K562 (cell line): ENCODE measurements around the gene ZNF343. TPM values are rescaled to one million over a fixed set of nuclear protein-coding genes. Genes with fewer than 3 reads are reported as not detected.

Experiments
- ATAC-seq: fragments of 200-7000 bp; cut with Tn5 transposase; 3 replicates; pipeline ENCODE4 v1.9.1; 2020; ENCODE audit warnings: moderate library complexity
- BruUV-seq: library from RNA; stranded (reverse); fragments of 400-500 nt; replicated peaks from 2 replicates; lab custom pipeline; 2021; lab: Mats Ljungman, UMichigan
- CTCF ChIA-PET: fragments of 300-600 bp; formaldehyde crosslinking; extraction: SDS; loops from one replicate; lab custom pipeline; 2021; ENCODE audit warnings: low intra/inter-chr PET ratio; lab: Yijun Ruan, JAX
- POLR2A ChIA-PET: fragments of 300-600, 350-650 bp; sonication (Branson Sonifier 250); formaldehyde crosslinking; extraction: SDS; loops from one replicate; lab custom pipeline; 2021; ENCODE audit warnings: antibody characterized with exemption, inconsistent platforms; lab: Yijun Ruan, JAX
- DNase-seq, 4 experiments: peaks; one replicate each; pipeline versions ENCODE4 v3.0.0 to v3.0.0-alpha.2; 2011 to 2018; ENCODE audit warnings: low spot score in 3 of 4, mixed read lengths in 3 of 4; ENCODE audit errors: extremely low read depth in 1 of 4
- FAIRE-seq: peaks from 2 replicates; lab custom pipeline; 2011; peaks lifted over from hg19 to GRCh38; lab: Jason Lieb, UNC
- H2AFZ ChIP-seq: 2 replicates; pipeline ENCODE4 v1.6.0; 2011; ENCODE audit warnings: low read depth, low read length, control low read depth, inconsistent platforms
- H3K27ac ChIP-seq: fragments of 200-600 bp; 3 replicates; pipeline ENCODE4 v1.8.0; 2011; ENCODE audit warnings: low read depth, mild to moderate bottlenecking, control low read depth, inconsistent platforms, low read length, moderate library complexity, mixed read lengths; ENCODE audit errors: extremely low read depth
- H3K27me3 ChIP-seq, 2 experiments: fragments of 300-600 bp in 1 of 2; 2 replicates in 1 of 2; 3 replicates in 1 of 2; pipeline versions ENCODE4 v1.6.0 to v1.8.0; 2011; ENCODE audit warnings: inconsistent platforms in 2 of 2, low read length in 2 of 2, mild to moderate bottlenecking in 1 of 2, mixed read lengths in 1 of 2, moderate library complexity in 1 of 2; ENCODE audit not compliant: control insufficient read depth in 2 of 2, insufficient read depth in 2 of 2
- H3K36me3 ChIP-seq: fragments of 300-600 bp; 3 replicates; pipeline ENCODE4 v1.8.0; 2011; ENCODE audit warnings: mild to moderate bottlenecking, low read length, inconsistent platforms; ENCODE audit not compliant: control insufficient read depth, insufficient read depth
- H3K4me1 ChIP-seq, 2 experiments: fragments of 200-600 bp in 1 of 2; replicated peaks in 1 of 2; 2 replicates in 1 of 2; 3 replicates in 1 of 2; pipeline versions ENCODE4 v1.5.1 to v1.8.0; 2011; ENCODE audit warnings: inconsistent platforms in 2 of 2, low read length in 2 of 2, mild to moderate bottlenecking in 1 of 2, mixed read lengths in 1 of 2, moderate library complexity in 1 of 2; ENCODE audit not compliant: control insufficient read depth in 2 of 2, insufficient read depth in 2 of 2
- H3K4me2 ChIP-seq: 2 replicates; pipeline ENCODE4 v1.6.1; 2011; ENCODE audit warnings: low read length, control low read depth, inconsistent platforms, mixed read lengths; ENCODE audit not compliant: insufficient read depth
- H3K4me3 ChIP-seq: fragments of 200-600 bp; sonication (generic), shearing (Covaris generic); 2 replicates; pipeline ENCODE4 v1.5.1; 2016; ENCODE audit warnings: control low read depth, inconsistent platforms
- H3K79me2 ChIP-seq: fragments of 200-600 bp; 3 replicates; pipeline ENCODE4 v1.8.0; 2011; ENCODE audit warnings: low read length, inconsistent platforms; ENCODE audit not compliant: control insufficient read depth, insufficient read depth
- H3K9ac ChIP-seq, 2 experiments: 2 replicates each; pipeline versions ENCODE4 v1.6.0 to v1.6.1; 2011; ENCODE audit warnings: low read depth in 2 of 2, low read length in 2 of 2, control low read depth in 1 of 2, inconsistent platforms in 1 of 2, mild to moderate bottlenecking in 1 of 2, mixed read lengths in 1 of 2; ENCODE audit not compliant: insufficient read depth in 1 of 2
- H3K9me1 ChIP-seq: one replicate; pipeline ENCODE4 v1.6.0; 2011; ENCODE audit warnings: inconsistent platforms, mild to moderate bottlenecking, low read length, moderate library complexity; ENCODE audit not compliant: control insufficient read depth, insufficient read depth
- H3K9me3 ChIP-seq: replicated peaks from 2 replicates; pipeline ENCODE4 v1.5.1; 2011; ENCODE audit warnings: low read depth, low read length, inconsistent platforms; ENCODE audit not compliant: control insufficient read depth, insufficient read depth
- H4K20me1 ChIP-seq: replicated peaks from 2 replicates; pipeline ENCODE4 v1.6.1; 2011; ENCODE audit warnings: low read length, inconsistent platforms, mixed read lengths; ENCODE audit not compliant: control insufficient read depth, insufficient read depth
- KAT2B ChIP-seq: IDR thresholded peaks from one replicate; pipeline ENCODE4 v1.6.1; 2012; ENCODE audit warnings: low read depth, mild to moderate bottlenecking, control low read depth, inconsistent platforms, low read length, moderate library complexity
- MTA3 ChIP-seq: fragments of 450-650 bp; formaldehyde crosslinking; IDR thresholded peaks from 2 replicates; pipeline ENCODE4 v1.6.1; 2017; ENCODE audit warnings: mild to moderate bottlenecking, borderline replicate concordance
- PYGO2 ChIP-seq: fragments of 450-650 bp; IDR thresholded peaks from 2 replicates; pipeline ENCODE4 v1.6.1; 2016; ENCODE audit warnings: mild to moderate bottlenecking, missing genetic modification characterization, moderate library complexity, missing compliant biosample characterization
- RBFOX2 ChIP-seq: fragments of 200-400 bp; formaldehyde crosslinking; IDR thresholded peaks from 2 replicates; pipeline ENCODE4 v1.6.1; 2017; ENCODE audit warnings: low read depth, mild to moderate bottlenecking, low read length, moderate library complexity
- WGBS: fragments of 100-300 bp; shearing (Covaris generic); methylation state at CpG from one replicate; pipeline ENCODE4 v1.1.6; 2016; ENCODE audit warnings: low coverage, mixed read lengths; ENCODE audit not compliant: insufficient coverage; ENCODE audit errors: missing lambda C conversion rate; 5-methylcytosine and 5-hydroxymethylcytosine counted together
- in situ Hi-C: fragments of 300-500 bp; cut with MboI; formaldehyde crosslinking; loops from 4 replicates; pipeline ENCODE4 v1.15.0; 2018; ENCODE audit warnings: inconsistent platforms, mixed read lengths
- intact Hi-C: fragments of 100-400 bp; cut with micrococcal nuclease; formaldehyde crosslinking; loops from 2 replicates; pipeline ENCODE4 v1.14.2; 2022
- polyA plus RNA-seq, 8 experiments: library from polyadenylated mRNA; depleted of rRNA in 4 of 8; stranded (reverse) in 5 of 8; unstranded in 3 of 8; fragments of >200 nt; fragmentation: Nextera tagmentation in 2 of 8; fragmentation: Illumina TruSeq in 1 of 8; extraction: Ambion mirVana in 2 of 8; extraction: Trizol in 1 of 8; gene quantifications; 2 replicates each; pipeline versions ENCODE4 v1.2.1 to v1.2.3, GENCODE V29; 2011 to 2014; ENCODE audit warnings: inconsistent platforms in 1 of 8, missing spikeins in 1 of 8
- total RNA-seq, 7 experiments: library from RNA; depleted of rRNA in 6 of 7; stranded (reverse); fragments of >200 nt in 6 of 7; fragmentation: Illumina TruSeq in 2 of 7; extraction: Trizol in 2 of 7; gene quantifications; 2 replicates each; pipeline versions ENCODE4 v1.2.1 to v1.2.3, GENCODE V29; 2011 to 2021; ENCODE audit warnings: low replicate concordance in 1 of 7
- TF ChIP-seq, protein P1 (sequence below): fragments of 250-450 bp; sonication (Bioruptor Pico); IDR thresholded peaks from 2 replicates; pipeline ENCODE4 v1.6.1; 2021; ENCODE audit warnings: mild to moderate bottlenecking
- TF ChIP-seq, protein P2 (sequence below): fragments of 250-450 bp; sonication (Bioruptor Pico); IDR thresholded peaks from 2 replicates; pipeline ENCODE4 v1.5.0; 2020; ENCODE audit warnings: mild to moderate bottlenecking

The ZNF343 gene
- total and polyA plus RNA-seq, 9 of the 15 experiments (the other 6 are each of a cell fraction or from before 2014, with no cell fraction given): 1.4 to 9.8 (median 6.4) TPM

DNA sequence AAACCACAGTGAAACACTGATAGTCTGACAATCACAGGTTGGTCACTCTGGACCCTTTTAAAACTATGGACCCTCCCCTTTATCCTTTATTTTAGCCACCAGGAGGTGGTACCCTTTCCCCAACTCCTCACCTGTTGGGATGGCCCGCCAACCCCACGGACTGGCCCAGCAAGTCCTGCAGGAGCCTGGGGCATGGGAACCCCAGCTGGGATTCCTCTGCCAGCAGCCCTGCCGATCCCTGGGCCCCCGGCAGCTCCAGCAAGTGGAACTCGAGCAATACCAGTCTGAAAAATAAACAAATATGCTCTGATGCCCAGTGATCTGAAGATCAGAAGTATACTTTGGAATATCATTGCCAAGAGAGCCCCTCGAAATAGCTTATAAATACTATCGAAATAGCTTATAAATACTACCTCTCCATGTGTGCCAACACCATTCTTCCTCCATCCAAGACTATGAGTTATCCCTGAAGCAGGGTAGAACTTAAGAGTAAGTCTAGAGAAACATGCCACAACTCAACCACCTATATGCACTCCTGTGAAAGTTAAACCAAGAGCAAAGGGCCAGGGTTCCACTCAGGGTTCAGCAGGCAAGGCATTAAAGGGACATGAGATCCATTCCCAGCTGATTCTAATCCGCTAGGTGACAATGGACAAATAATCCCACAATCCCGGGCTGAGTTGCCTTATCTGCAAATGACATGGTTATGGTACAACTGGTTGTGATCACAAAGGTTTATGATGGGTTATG, 44.9 kb downstream of the ZNF343 start:
- no peak for TF ChIP-seq MTA3
- TF ChIP-seq, protein P1, sequence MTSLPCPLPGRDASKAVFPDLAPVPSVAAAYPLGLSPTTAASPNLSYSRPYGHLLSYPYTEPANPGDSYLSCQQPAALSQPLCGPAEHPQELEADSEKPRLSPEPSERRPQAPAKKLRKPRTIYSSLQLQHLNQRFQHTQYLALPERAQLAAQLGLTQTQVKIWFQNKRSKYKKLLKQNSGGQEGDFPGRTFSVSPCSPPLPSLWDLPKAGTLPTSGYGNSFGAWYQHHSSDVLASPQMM (CRISPR knock-in tag): no peak
- TF ChIP-seq KAT2B: no peak
- TF ChIP-seq PYGO2 (tag): no peak
- TF ChIP-seq, protein P2, sequence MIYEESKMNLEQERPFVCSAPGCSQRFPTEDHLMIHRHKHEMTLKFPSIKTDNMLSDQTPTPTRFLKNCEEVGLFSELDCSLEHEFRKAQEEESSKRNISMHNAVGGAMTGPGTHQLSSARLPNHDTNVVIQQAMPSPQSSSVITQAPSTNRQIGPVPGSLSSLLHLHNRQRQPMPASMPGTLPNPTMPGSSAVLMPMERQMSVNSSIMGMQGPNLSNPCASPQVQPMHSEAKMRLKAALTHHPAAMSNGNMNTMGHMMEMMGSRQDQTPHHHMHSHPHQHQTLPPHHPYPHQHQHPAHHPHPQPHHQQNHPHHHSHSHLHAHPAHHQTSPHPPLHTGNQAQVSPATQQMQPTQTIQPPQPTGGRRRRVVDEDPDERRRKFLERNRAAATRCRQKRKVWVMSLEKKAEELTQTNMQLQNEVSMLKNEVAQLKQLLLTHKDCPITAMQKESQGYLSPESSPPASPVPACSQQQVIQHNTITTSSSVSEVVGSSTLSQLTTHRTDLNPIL: no peak
- TF ChIP-seq RBFOX2: 0 out of 2 replicates have a peak, but pooled peaks have one; percentile 32
- intact Hi-C loops (no loop called here), in situ Hi-C loops (loop anchor here (10.0 kb wide), 1 partner anchor 181 kb away; no protein-coding TSS in a partner anchor)
- FAIRE-seq: no peak
- Histone ChIP-seq H3K36me3 (peaks cover 91% of the 10 kb centered on the region), H2AFZ (no peak overlapping the region), H4K20me1 (peaks cover 24% of the 10 kb centered on the region), H3K27ac (no peak overlapping the region), H3K9me1 (peaks cover 10% of the 10 kb centered on the region), H3K4me3 (no peak overlapping the region), H3K4me1 (peaks cover 5 to 6% of the 10 kb centered on the region in 2 experiments; a peak in 4 of 5 replicates), H3K9me3 (no peaks in the 10 kb centered on the region), H3K4me2 (no peak overlapping the region), H3K9ac (no peak overlapping the region), H3K27me3 (no peaks in the 10 kb centered on the region), H3K79me2 (peaks cover 34% of the 10 kb centered on the region)
- POLR2A ChIA-PET: no interaction called here
- DNase-seq: no peak
- BruUV-seq: no TSS peak
- no peak for ATAC-seq
- CTCF ChIA-PET: no interaction called here
- WGBS: 87% methylated on average over 7 of the region's 9 CpGs
